ENCODE results near the gene SLC11A1. TPM values are rescaled to one million over a fixed set of nuclear protein-coding genes. Genes with fewer than 3 reads are reported as not detected.

SLC11A1 gene
- total RNA-seq, 1 donor from 2014 or later, result 0.34 TPM

DNA sequence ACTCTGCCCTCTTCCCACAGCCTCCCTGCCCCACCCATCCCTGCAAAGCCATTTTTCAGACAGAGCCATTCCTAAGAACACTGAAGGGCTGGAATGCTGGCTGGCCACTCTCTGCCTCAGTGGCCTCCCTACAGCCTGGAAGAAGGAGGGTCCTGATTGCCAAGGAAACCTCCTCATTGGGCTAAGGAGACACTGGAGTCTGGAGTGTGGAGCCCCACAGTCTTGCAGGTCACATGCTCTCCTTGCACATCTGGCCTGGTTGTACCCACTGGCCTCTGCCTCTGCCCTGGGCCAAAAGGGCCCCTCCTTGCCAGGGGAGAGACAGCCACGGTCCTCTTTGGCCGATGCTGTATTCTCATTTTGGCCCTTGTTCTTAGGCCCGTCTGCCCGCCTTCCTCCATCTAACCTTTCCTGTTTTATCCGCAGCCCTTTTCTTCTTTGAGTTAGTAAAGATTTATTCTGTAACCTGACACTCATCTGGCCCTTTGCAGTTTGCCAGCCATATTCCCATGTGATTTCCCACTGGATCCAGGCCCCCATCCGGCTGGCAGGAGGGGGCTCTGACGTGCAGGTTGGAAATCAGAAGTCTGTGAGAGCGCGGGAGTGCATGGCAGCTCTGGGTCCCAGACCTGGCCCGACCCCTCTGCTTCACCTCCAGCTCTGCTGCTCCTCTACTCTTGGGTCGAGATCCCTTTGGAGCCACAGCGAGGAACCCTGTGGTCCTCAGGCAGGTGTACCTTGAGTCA lies 36.4 kb upstream of the SLC11A1 start:
- DNase-seq (ENCODE audit: low spot score, unreplicated experiment), result no peak
- TF ChIP-seq, protein P1, sequence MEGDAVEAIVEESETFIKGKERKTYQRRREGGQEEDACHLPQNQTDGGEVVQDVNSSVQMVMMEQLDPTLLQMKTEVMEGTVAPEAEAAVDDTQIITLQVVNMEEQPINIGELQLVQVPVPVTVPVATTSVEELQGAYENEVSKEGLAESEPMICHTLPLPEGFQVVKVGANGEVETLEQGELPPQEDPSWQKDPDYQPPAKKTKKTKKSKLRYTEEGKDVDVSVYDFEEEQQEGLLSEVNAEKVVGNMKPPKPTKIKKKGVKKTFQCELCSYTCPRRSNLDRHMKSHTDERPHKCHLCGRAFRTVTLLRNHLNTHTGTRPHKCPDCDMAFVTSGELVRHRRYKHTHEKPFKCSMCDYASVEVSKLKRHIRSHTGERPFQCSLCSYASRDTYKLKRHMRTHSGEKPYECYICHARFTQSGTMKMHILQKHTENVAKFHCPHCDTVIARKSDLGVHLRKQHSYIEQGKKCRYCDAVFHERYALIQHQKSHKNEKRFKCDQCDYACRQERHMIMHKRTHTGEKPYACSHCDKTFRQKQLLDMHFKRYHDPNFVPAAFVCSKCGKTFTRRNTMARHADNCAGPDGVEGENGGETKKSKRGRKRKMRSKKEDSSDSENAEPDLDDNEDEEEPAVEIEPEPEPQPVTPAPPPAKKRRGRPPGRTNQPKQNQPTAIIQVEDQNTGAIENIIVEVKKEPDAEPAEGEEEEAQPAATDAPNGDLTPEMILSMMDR (IDR thresholded peaks at IDR 0.05; ENCODE audit: unreplicated experiment), result no peak
- H3K9me3 Mint-ChIP-seq (ENCODE audit: low read depth), result peaks cover 3% of the 10 kb centered on the region
- peak overlapping the region; percentile 79 for H3K27ac Mint-ChIP-seq
- H3K4me1 Mint-ChIP-seq (ENCODE audit: low read depth), result peaks cover 9% of the 10 kb centered on the region
- no peak overlapping the region for H3K4me3 Mint-ChIP-seq (ENCODE audit: low read depth)
- no peaks in the 10 kb centered on the region for H3K27me3 Mint-ChIP-seq
- H3K36me3 Mint-ChIP-seq (ENCODE audit: insufficient read depth), result peaks cover 12% of the 10 kb centered on the region

DNA sequence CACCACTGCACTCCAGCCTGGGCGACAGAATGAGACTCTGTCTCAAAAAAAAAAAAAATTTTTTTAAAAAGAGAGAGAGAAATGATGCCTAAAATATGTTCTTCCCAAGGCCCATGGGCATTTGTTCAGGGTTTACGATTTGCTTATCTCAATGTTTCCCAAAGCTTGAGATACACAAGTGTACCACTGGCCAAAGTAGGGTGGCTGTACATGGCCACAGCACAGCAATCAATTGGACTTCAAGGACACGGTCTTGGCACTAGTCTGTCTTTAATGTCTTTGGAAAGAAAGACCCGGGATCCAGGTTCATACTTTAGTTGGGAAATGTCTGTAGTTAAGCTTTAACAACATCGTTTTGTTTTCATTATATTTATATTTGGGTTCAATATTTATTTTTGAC lies 34.9 kb upstream of the SLC11A1 start:
- Mint-ChIP-seq H3K27me3 (no peaks in the 10 kb centered on the region), H3K27ac (no peak overlapping the region), H3K36me3 (ENCODE audit: insufficient read depth) (peaks cover 17% of the 10 kb centered on the region), H3K4me3 (ENCODE audit: low read depth) (no peak overlapping the region), H3K4me1 (ENCODE audit: low read depth) (peaks cover 9% of the 10 kb centered on the region), H3K9me3 (ENCODE audit: low read depth) (peaks cover 8% of the 10 kb centered on the region)
- TF ChIP-seq, protein P1 (IDR thresholded peaks at IDR 0.05; ENCODE audit: unreplicated experiment), result no peak
- no peak for DNase-seq (ENCODE audit: low spot score, unreplicated experiment)

DNA sequence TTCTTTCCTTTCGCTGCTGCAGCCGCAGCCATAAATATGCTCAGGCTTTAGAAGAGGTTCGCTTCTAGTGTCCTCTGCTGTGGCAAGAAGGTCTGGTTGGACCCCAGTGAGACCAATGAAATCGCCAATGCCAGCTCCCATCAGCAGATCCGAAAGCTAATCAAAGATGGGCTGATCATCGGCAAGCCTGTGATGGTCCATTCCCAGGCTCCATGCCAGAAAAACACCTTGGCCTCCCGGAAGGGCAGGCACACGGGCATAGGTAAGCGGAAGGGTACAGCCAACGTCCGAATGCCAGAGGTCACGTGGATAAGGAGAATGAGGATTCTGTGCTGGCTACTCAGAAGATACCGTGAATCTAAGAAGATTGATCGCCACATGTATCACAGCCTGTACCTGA lies 28.0 kb upstream of the SLC11A1 start:
- H3K36me3 Mint-ChIP-seq (ENCODE audit: insufficient read depth), result peaks cover 9% of the 10 kb centered on the region
- H3K4me1 Mint-ChIP-seq (ENCODE audit: low read depth), result peaks cover 15% of the 10 kb centered on the region
- TF ChIP-seq, protein P1 (IDR thresholded peaks at IDR 0.05; ENCODE audit: unreplicated experiment), result no peak
- H3K9me3 Mint-ChIP-seq (ENCODE audit: low read depth), result peaks cover 16% of the 10 kb centered on the region
- DNase-seq (ENCODE audit: low spot score, unreplicated experiment), result no peak
- H3K27ac Mint-ChIP-seq, result no peak overlapping the region
- H3K27me3 Mint-ChIP-seq, result no peaks in the 10 kb centered on the region
- H3K4me3 Mint-ChIP-seq (ENCODE audit: low read depth), result no peak overlapping the region

DNA sequence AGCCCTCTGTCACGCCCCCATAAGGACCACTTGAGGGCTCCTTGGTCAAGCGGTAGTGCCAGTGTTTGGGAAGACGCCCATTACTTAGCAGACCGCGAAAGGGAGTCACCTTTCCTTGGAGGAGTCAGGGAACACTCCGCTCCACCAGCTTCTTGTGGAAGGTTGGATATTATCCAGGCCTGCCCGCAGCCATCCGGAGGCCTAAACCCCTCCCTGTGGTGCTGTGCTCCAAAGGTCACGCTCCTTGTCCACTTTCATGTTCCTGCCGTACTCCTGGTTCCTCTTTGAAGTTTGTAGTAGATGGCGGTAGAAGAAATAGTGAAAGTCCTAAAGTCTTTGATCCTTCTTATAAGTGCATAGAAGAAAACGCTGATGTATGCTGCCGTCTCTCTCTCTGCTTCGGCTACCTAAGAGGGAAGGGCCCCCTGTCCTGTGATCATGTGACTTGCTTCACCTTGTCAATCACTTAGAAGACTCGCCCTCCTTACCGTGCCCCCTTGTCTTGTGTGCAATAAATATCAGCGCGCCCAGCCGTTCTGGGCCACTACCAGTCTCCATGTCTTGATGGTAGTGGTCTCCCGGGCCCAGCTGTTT lies 27.1 kb upstream of the SLC11A1 start:
- Mint-ChIP-seq H3K27ac (peak overlapping the region; percentile 41), H3K27me3 (no peaks in the 10 kb centered on the region), H3K9me3 (ENCODE audit: low read depth) (peaks cover 12% of the 10 kb centered on the region), H3K4me3 (ENCODE audit: low read depth) (no peak overlapping the region), H3K4me1 (ENCODE audit: low read depth) (peaks cover 15% of the 10 kb centered on the region), H3K36me3 (ENCODE audit: insufficient read depth) (peaks cover 6% of the 10 kb centered on the region)
- TF ChIP-seq, protein P1 (IDR thresholded peaks at IDR 0.05; ENCODE audit: unreplicated experiment), result no peak
- DNase-seq (ENCODE audit: low spot score, unreplicated experiment), result no peak

- TF ChIP-seq, protein P1 (IDR thresholded peaks at IDR 0.05; ENCODE audit: unreplicated experiment), result no peak
- peak overlapping the region; percentile 65 for H3K4me3 Mint-ChIP-seq (ENCODE audit: low read depth)
- H3K36me3 Mint-ChIP-seq (ENCODE audit: insufficient read depth), result peaks cover 3% of the 10 kb centered on the region
- H3K27me3 Mint-ChIP-seq, result no peaks in the 10 kb centered on the region
- DNase-seq (ENCODE audit: low spot score, unreplicated experiment), result no peak
- H3K27ac Mint-ChIP-seq, result peak overlapping the region; percentile 97
- peaks cover 8% of the 10 kb centered on the region for H3K9me3 Mint-ChIP-seq (ENCODE audit: low read depth)
- peaks cover 22% of the 10 kb centered on the region for H3K4me1 Mint-ChIP-seq (ENCODE audit: low read depth)
These were observed 24.6 kb upstream of the SLC11A1 start for GRCh38 chr2:218357236-218358177.

Measured in progenitor cell of endocrine pancreas (in vitro differentiated cells).